HUDEP-2 (cell line): ENCODE results near the gene SOAT2.
"Not testable (repeated sequence)": the region's sequence is repeated elsewhere in the genome, so short reads cannot be mapped to it uniquely, and the experiment has no call there.

Source experiments
- DNase-seq, 76 experiments: peaks; one replicate each; lab custom pipeline; 2025; ENCODE audit not compliant: unreplicated experiment in 76 of 76; lab: John Stamatoyannopoulos, UW

SOAT2 gene

GRCh38 chr12:53131844-53132243, 28.6 kb downstream of the SOAT2 start:
- DNase-seq = no peak

- no peak for DNase-seq
Observed at GRCh38 chr12:53133722-53134121, 30.4 kb downstream of the SOAT2 start.

GRCh38 chr12:53143355-53143754, 40.1 kb downstream of the SOAT2 start:
- DNase-seq = no peak

GRCh38 chr12:53145383-53146260, 42.3 kb downstream of the SOAT2 start:
- DNase-seq = no peak

- no peak for DNase-seq
Observed at GRCh38 chr12:53147181-53147580, 43.9 kb downstream of the SOAT2 start.

- DNase-seq = no peak
Observed at GRCh38 chr12:53147653-53148052, 44.4 kb downstream of the SOAT2 start.

GRCh38 chr12:53151039-53151438, 47.8 kb downstream of the SOAT2 start:
- no peak for DNase-seq

- DNase-seq = no peak
Observed at GRCh38 chr12:53152390-53152789, 49.1 kb downstream of the SOAT2 start.

GRCh38 chr12:53159195-53159839, 56.0 kb downstream of the SOAT2 start:
- DNase-seq = peak in 72 of 76 experiments; percentile 20 to 87 (median 74)

GRCh38 chr12:53160000-53160399, 56.7 kb downstream of the SOAT2 start:
- no peak for DNase-seq

GRCh38 chr12:53160673-53161072, 57.4 kb downstream of the SOAT2 start:
- no peak for DNase-seq

GRCh38 chr12:53161119-53161911, 58.0 kb downstream of the SOAT2 start:
- DNase-seq = no peak

GRCh38 chr12:53163008-53163407, 59.7 kb downstream of the SOAT2 start:
- DNase-seq = not testable (repeated sequence)

- DNase-seq = no peak
Observed at GRCh38 chr12:53166837-53167236, 63.6 kb downstream of the SOAT2 start.

- no peak for DNase-seq
Observed at GRCh38 chr12:53169644-53170043, 66.4 kb downstream of the SOAT2 start.

- no peak for DNase-seq
Observed at GRCh38 chr12:53170215-53170614, 66.9 kb downstream of the SOAT2 start.

- no peak for DNase-seq
Observed at GRCh38 chr12:53170876-53171724, 67.8 kb downstream of the SOAT2 start.

GRCh38 chr12:53171725-53172329, 68.5 kb downstream of the SOAT2 start:
- peak in 53 of 76 experiments; percentile 1 to 63 (median 29) for DNase-seq

GRCh38 chr12:53172352-53172751, 69.1 kb downstream of the SOAT2 start:
- DNase-seq = no peak
